ENCODE data around the gene HIVEP2. TPM values are rescaled to one million over a fixed set of nuclear protein-coding genes. Genes with fewer than 3 reads are reported as not detected.

Gene HIVEP2
- total RNA-seq, 1 experiment from 2014 or later, result 10.3 TPM

DNA sequence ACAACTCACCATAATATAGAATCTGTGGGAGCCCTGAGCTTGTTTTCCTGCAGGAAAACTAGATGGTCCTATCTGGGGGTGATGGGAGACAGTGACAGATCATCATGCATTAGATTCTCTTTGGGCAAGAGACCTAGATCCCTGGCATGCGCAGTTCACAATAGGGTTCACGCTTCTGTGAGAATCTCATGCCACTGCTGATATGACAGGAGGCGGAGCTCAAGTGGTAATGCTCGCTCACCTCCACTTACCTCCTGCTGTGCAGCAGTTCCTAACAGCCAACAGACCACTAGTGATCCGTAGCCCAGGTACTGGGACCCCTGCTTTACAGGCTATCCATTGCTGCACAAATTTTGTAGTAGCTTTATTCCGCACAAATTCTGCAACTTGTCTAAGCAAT is 84.5 kb downstream of the HIVEP2 start:
- Histone ChIP-seq H3K4me1 (ENCODE audit: control insufficient read depth, insufficient read depth, low read length) (no peaks in the 10 kb centered on the region; the same call in 1 of the 2 replicates), H3K9me3 (ENCODE audit: control insufficient read depth, insufficient read depth, low read depth, low read length) (no peaks in the 10 kb centered on the region), H3K36me3 (ENCODE audit: control insufficient read depth, insufficient read depth, low read length) (no peaks in the 10 kb centered on the region), H3K27me3 (ENCODE audit: control insufficient read depth, insufficient read depth, low read length) (no peaks in the 10 kb centered on the region), H3K4me3 (ENCODE audit: low read depth in 2 of 2, low read length in 2 of 2) (no peak overlapping the region), H3K27ac (ENCODE audit: low read length) (no peak overlapping the region)
- in situ Hi-C loops (cut with HindIII; ENCODE audit: low pct_unique_long_range_greater_than_20kb, low sequenced_read_pairs), result no loop called here
- ChIA-PET CTCF (no interaction called here), POLR2A (no interaction called here)
- TF ChIP-seq SIN3A (IDR thresholded peaks at IDR 0.05; ENCODE audit: borderline replicate concordance, insufficient read depth, low read depth, low read length), result no peak
- ATAC-seq (no peak), DNase-seq (ENCODE audit: low read depth, low spot score) (no peak)
- no TSS peak for BruUV-seq (replicated peaks)
- intact Hi-C loops (cut with micrococcal nuclease; ENCODE audit: unreplicated experiment), result no loop called here

DNA sequence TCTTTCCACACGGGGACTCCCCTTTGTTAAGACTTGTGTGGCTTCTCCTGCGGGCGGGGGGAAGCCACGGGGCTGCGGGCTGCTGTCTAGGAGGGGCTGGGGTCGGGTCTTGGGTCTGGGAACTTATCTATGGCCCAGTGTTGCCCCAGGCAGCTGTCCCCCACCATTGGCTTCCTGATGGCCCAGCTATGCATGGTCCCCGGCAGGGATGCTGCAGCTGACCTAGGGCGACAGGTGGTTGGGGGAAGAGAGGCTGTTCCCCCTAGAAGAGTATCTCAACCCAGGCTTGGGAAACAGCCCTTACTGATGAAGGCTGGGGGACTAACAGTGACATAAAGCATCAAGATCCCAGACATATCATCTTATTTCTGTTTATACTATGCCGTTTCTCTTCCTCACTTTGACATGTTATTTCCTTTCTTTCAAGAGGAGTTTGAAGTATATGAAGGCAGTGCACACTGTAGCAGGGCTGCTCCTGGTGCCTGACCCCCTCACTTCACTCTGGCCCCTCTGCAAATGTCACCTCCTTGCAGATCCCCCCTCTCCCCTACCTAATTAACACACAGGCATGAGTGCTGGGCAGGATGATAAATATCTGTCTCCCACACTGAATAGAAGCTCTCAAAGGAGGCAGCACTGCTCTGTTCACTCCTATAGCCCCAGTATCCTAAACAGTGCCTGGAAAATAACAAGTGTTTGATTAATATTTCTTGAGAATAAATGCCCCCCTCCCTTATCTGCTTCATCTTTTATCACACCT is 87.0 kb downstream of the HIVEP2 start:
- intact Hi-C loops (cut with micrococcal nuclease; ENCODE audit: unreplicated experiment) (no loop called here), in situ Hi-C loops (cut with HindIII; ENCODE audit: low pct_unique_long_range_greater_than_20kb, low sequenced_read_pairs) (no loop called here)
- DNase-seq (ENCODE audit: low read depth, low spot score) (no peak), ATAC-seq (0 out of 2 replicates have a peak, but pooled peaks have one; percentile 34)
- Histone ChIP-seq H3K27ac (ENCODE audit: low read length) (no peak overlapping the region), H3K4me3 (ENCODE audit: low read depth in 2 of 2, low read length in 2 of 2) (no peak overlapping the region), H3K9me3 (ENCODE audit: control insufficient read depth, insufficient read depth, low read depth, low read length) (no peaks in the 10 kb centered on the region), H3K36me3 (ENCODE audit: control insufficient read depth, insufficient read depth, low read length) (no peaks in the 10 kb centered on the region), H3K4me1 (ENCODE audit: control insufficient read depth, insufficient read depth, low read length) (no peaks in the 10 kb centered on the region; the same call in 1 of the 2 replicates), H3K27me3 (ENCODE audit: control insufficient read depth, insufficient read depth, low read length) (no peaks in the 10 kb centered on the region)
- POLR2A ChIA-PET, result no interaction called here
- TF ChIP-seq SIN3A (IDR thresholded peaks at IDR 0.05; ENCODE audit: borderline replicate concordance, insufficient read depth, low read depth, low read length) (no peak), POLR2AphosphoS5 (IDR thresholded peaks at IDR 0.05; ENCODE audit: low read depth, low read length) (no peak), TCF7L2 (IDR thresholded peaks at IDR 0.05; ENCODE audit: low read depth, low read length) (no peak)
- TF ChIP-seq, protein P1, sequence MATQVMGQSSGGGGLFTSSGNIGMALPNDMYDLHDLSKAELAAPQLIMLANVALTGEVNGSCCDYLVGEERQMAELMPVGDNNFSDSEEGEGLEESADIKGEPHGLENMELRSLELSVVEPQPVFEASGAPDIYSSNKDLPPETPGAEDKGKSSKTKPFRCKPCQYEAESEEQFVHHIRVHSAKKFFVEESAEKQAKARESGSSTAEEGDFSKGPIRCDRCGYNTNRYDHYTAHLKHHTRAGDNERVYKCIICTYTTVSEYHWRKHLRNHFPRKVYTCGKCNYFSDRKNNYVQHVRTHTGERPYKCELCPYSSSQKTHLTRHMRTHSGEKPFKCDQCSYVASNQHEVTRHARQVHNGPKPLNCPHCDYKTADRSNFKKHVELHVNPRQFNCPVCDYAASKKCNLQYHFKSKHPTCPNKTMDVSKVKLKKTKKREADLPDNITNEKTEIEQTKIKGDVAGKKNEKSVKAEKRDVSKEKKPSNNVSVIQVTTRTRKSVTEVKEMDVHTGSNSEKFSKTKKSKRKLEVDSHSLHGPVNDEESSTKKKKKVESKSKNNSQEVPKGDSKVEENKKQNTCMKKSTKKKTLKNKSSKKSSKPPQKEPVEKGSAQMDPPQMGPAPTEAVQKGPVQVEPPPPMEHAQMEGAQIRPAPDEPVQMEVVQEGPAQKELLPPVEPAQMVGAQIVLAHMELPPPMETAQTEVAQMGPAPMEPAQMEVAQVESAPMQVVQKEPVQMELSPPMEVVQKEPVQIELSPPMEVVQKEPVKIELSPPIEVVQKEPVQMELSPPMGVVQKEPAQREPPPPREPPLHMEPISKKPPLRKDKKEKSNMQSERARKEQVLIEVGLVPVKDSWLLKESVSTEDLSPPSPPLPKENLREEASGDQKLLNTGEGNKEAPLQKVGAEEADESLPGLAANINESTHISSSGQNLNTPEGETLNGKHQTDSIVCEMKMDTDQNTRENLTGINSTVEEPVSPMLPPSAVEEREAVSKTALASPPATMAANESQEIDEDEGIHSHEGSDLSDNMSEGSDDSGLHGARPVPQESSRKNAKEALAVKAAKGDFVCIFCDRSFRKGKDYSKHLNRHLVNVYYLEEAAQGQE (IDR thresholded peaks at IDR 0.05; ENCODE audit: insufficient read depth in 1 of 2, low read depth in 2 of 2, low read length in 1 of 2), result no peak
- TF ChIP-seq, protein P2, sequence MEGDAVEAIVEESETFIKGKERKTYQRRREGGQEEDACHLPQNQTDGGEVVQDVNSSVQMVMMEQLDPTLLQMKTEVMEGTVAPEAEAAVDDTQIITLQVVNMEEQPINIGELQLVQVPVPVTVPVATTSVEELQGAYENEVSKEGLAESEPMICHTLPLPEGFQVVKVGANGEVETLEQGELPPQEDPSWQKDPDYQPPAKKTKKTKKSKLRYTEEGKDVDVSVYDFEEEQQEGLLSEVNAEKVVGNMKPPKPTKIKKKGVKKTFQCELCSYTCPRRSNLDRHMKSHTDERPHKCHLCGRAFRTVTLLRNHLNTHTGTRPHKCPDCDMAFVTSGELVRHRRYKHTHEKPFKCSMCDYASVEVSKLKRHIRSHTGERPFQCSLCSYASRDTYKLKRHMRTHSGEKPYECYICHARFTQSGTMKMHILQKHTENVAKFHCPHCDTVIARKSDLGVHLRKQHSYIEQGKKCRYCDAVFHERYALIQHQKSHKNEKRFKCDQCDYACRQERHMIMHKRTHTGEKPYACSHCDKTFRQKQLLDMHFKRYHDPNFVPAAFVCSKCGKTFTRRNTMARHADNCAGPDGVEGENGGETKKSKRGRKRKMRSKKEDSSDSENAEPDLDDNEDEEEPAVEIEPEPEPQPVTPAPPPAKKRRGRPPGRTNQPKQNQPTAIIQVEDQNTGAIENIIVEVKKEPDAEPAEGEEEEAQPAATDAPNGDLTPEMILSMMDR (IDR thresholded peaks at IDR 0.05), result no peak
- no TSS peak for BruUV-seq (replicated peaks)
- CTCF ChIA-PET, result no interaction called here

DNA sequence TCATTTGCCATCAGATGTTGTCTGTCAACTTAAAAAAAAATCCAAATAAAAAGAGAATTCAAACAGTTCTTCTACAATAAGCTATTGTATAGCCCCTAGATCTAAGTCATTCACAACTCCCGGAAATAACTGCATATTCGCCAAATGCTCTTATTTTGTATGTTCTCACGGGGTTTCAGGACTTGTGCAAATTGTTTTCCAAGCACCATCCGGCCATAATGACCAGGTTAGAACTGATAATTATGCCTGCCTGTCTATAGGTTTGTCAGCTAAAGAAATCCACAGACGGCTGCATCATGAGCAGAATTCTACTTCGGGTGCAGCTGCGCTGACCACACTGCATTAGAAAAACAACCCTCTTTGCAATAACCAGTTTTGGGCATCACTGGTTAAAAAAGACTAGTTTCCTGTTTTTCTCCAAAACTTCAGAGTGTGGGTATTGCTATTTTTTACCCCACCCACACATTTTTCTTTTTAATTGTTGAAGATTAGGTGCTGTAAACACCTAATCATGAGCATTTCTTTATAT is 87.7 kb downstream of the HIVEP2 start:
- ChIA-PET POLR2A (no interaction called here), CTCF (no interaction called here)
- Histone ChIP-seq H3K27ac (ENCODE audit: low read length) (no peak overlapping the region), H3K4me3 (ENCODE audit: low read depth in 2 of 2, low read length in 2 of 2) (no peak overlapping the region), H3K36me3 (ENCODE audit: control insufficient read depth, insufficient read depth, low read length) (no peaks in the 10 kb centered on the region), H3K9me3 (ENCODE audit: control insufficient read depth, insufficient read depth, low read depth, low read length) (no peaks in the 10 kb centered on the region), H3K4me1 (ENCODE audit: control insufficient read depth, insufficient read depth, low read length) (no peaks in the 10 kb centered on the region; the same call in 1 of the 2 replicates), H3K27me3 (ENCODE audit: control insufficient read depth, insufficient read depth, low read length) (no peaks in the 10 kb centered on the region)
- in situ Hi-C loops (cut with HindIII; ENCODE audit: low pct_unique_long_range_greater_than_20kb, low sequenced_read_pairs), result no loop called here
- DNase-seq (ENCODE audit: low read depth, low spot score), result no peak
- TF ChIP-seq TCF7L2 (IDR thresholded peaks at IDR 0.05; ENCODE audit: low read depth, low read length), result no peak
- no peak for TF ChIP-seq SIN3A (IDR thresholded peaks at IDR 0.05; ENCODE audit: borderline replicate concordance, insufficient read depth, low read depth, low read length)
- TF ChIP-seq, protein P2 (IDR thresholded peaks at IDR 0.05), result no peak
- TF ChIP-seq POLR2AphosphoS5 (IDR thresholded peaks at IDR 0.05; ENCODE audit: low read depth, low read length), result no peak
- TF ChIP-seq, protein P1 (IDR thresholded peaks at IDR 0.05; ENCODE audit: insufficient read depth in 1 of 2, low read depth in 2 of 2, low read length in 1 of 2), result no peak
- no TSS peak for BruUV-seq (replicated peaks)
- ATAC-seq, result no peak
- intact Hi-C loops (cut with micrococcal nuclease; ENCODE audit: unreplicated experiment), result no loop called here

Data from Panc1 (cell line).